GM23338 (cell line): ENCODE results near the gene COBLL1. TPM values are rescaled to one million over a fixed set of nuclear protein-coding genes. Genes with fewer than 3 reads are reported as not detected.

Experiments used
- ATAC-seq: fragments of 200-7000 bp; cut with Tn5 transposase; 3 replicates; pipeline ENCODE4 v1.9.1; 2020
- DNase-seq: peaks from one replicate; pipeline ENCODE4 v3.0.0-alpha.2; 2015; ENCODE audit warnings: low spot score
- H2AFZ ChIP-seq: fragments of 200-600 bp; sonication (generic); 2 replicates; pipeline ENCODE4 v1.8.0; 2016; ENCODE audit warnings: antibody characterized with exemption, mild to moderate bottlenecking, moderate library complexity
- H3F3A ChIP-seq: fragments of 200-600 bp; sonication (generic); replicated peaks from 2 replicates; pipeline ENCODE4 v1.8.0; 2017; ENCODE audit warnings: antibody characterized with exemption, mixed run types, low read depth
- H3K27ac ChIP-seq: fragments of 200-600 bp; sonication (generic); 2 replicates; pipeline ENCODE4 v1.6.1; 2016; ENCODE audit warnings: low read depth
- H3K27me3 ChIP-seq: fragments of 200-600 bp; sonication (generic); 2 replicates; pipeline ENCODE4 v1.8.0; 2016; ENCODE audit warnings: mild to moderate bottlenecking, mixed run types, moderate library complexity; ENCODE audit not compliant: insufficient read depth
- H3K36me3 ChIP-seq: fragments of 200-600 bp; sonication (generic); 2 replicates; pipeline ENCODE4 v1.8.0; 2016; ENCODE audit warnings: mild to moderate bottlenecking; ENCODE audit not compliant: insufficient read depth
- H3K4me1 ChIP-seq: fragments of 200-600 bp; sonication (generic); 2 replicates; pipeline ENCODE4 v1.8.0; 2016; ENCODE audit warnings: mild to moderate bottlenecking, moderate library complexity; ENCODE audit not compliant: insufficient read depth
- H3K4me2 ChIP-seq: fragments of 200-600 bp; sonication (generic); 2 replicates; pipeline ENCODE4 v1.7.1; 2017; ENCODE audit warnings: mixed run types
- H3K4me3 ChIP-seq: fragments of 200-600 bp; sonication (generic); 2 replicates; pipeline ENCODE4 v1.6.1; 2016; ENCODE audit warnings: mixed run types
- H3K79me2 ChIP-seq: fragments of 200-600 bp; sonication (generic); replicated peaks from 2 replicates; pipeline ENCODE4 v1.8.0; 2017; ENCODE audit warnings: mild to moderate bottlenecking; ENCODE audit not compliant: insufficient read depth
- H3K9me2 ChIP-seq: fragments of 200-600 bp; sonication (generic); 2 replicates; pipeline ENCODE4 v1.8.0; 2017; ENCODE audit not compliant: insufficient read depth
- H4K20me1 ChIP-seq: fragments of 200-600 bp; sonication (generic); replicated peaks from 2 replicates; pipeline ENCODE4 v1.8.0; 2017; ENCODE audit warnings: mild to moderate bottlenecking; ENCODE audit not compliant: insufficient read depth
- H3K27ac Mint-ChIP-seq: 2 replicates; pipeline ENCODE4 v1.8.0; 2020; ENCODE audit warnings: inconsistent platforms, mild to moderate bottlenecking, moderate library complexity, mixed read lengths
- H3K27me3 Mint-ChIP-seq: 3 replicates; pipeline ENCODE4 v1.8.0; 2022; ENCODE audit warnings: low read depth, mild to moderate bottlenecking, moderate library complexity, mixed read lengths, inconsistent platforms; ENCODE audit not compliant: insufficient read depth, poor library complexity
- H3K36me3 Mint-ChIP-seq: 3 replicates; pipeline ENCODE4 v1.8.0; 2021; ENCODE audit warnings: low read depth, mild to moderate bottlenecking, inconsistent platforms, moderate library complexity, mixed read lengths
- H3K4me1 Mint-ChIP-seq: 3 replicates; pipeline ENCODE4 v1.8.0; 2020; ENCODE audit warnings: mild to moderate bottlenecking, inconsistent platforms, mixed read lengths
- H3K4me3 Mint-ChIP-seq: 3 replicates; pipeline ENCODE4 v1.8.0; 2021; ENCODE audit warnings: moderate library complexity, mild to moderate bottlenecking, inconsistent platforms, mixed read lengths
- H3K9me3 Mint-ChIP-seq: 3 replicates; pipeline ENCODE4 v1.8.0; 2020; ENCODE audit warnings: moderate library complexity, mild to moderate bottlenecking, inconsistent platforms, mixed read lengths
- EZH2 ChIP-seq: fragments of 200-600 bp; sonication (generic); IDR thresholded peaks from one replicate; pipeline ENCODE4 v1.8.0; 2017; ENCODE audit warnings: antibody characterized with exemption, mild to moderate bottlenecking, low read depth; ENCODE audit not compliant: unreplicated experiment
- EZH2phosphoT487 ChIP-seq: fragments of 200-600 bp; sonication (generic); IDR thresholded peaks from one replicate; pipeline ENCODE4 v1.8.1; 2018; ENCODE audit warnings: antibody characterized with exemption; ENCODE audit not compliant: unreplicated experiment
- JUNB ChIP-seq: IDR thresholded peaks from one replicate; pipeline ENCODE4 v1.6.1; 2016; ENCODE audit warnings: antibody characterized with exemption; ENCODE audit not compliant: unreplicated experiment
- NANOG ChIP-seq: IDR thresholded peaks from 2 replicates; pipeline ENCODE4 v1.6.1; 2016; ENCODE audit warnings: antibody characterized with exemption, borderline replicate concordance
- POLR2AphosphoS5 ChIP-seq: IDR thresholded peaks from 2 replicates; pipeline ENCODE4 v1.6.1; 2016; ENCODE audit warnings: antibody characterized with exemption, low read depth
- STAT1 ChIP-seq: IDR thresholded peaks from one replicate; pipeline ENCODE4 v1.6.1; 2016; ENCODE audit warnings: antibody characterized with exemption; ENCODE audit not compliant: unreplicated experiment
- ZNF114 ChIP-seq: fragments of 250-450 bp; sonication (Bioruptor Pico); IDR thresholded peaks from 2 replicates; pipeline ENCODE4 v1.5.0; 2020; ENCODE audit warnings: mild to moderate bottlenecking, moderate library complexity
- ZNF331 ChIP-seq: fragments of 250-450 bp; sonication (Bioruptor Pico); IDR thresholded peaks from 2 replicates; pipeline ENCODE4 v1.5.0; 2020; ENCODE audit warnings: low read depth, mild to moderate bottlenecking, moderate library complexity
- polyA plus RNA-seq: library from polyadenylated mRNA; unstranded; fragments of >200 nt; fragmentation: Nextera tagmentation; extraction: Ambion mirVana; gene quantifications from 2 replicates; pipeline ENCODE4 v1.2.1, GENCODE V29; 2016
- total RNA-seq: library from RNA; depleted of rRNA; stranded (reverse); fragments of >200 nt; shearing (Covaris generic); gene quantifications from 2 replicates; pipeline ENCODE4 v1.2.3, GENCODE V29; 2014
- TF ChIP-seq, protein P1 (sequence below): IDR thresholded peaks from one replicate; pipeline ENCODE4 v1.6.1; 2018; ENCODE audit warnings: antibody characterized with exemption; ENCODE audit not compliant: unreplicated experiment
- TF ChIP-seq, protein P2 (sequence below), 2 experiments: fragments of 200-600 bp in 1 of 2; sonication (generic) in 1 of 2; conservative IDR thresholded peaks; 2 replicates each; pipeline versions ENCODE4 v1.5.1 to v1.6.1; 2016 to 2017; ENCODE audit warnings: antibody characterized with exemption in 2 of 2, low read depth in 2 of 2, mild to moderate bottlenecking in 2 of 2, moderate library complexity in 1 of 2

COBLL1 gene
- total and polyA plus RNA-seq, 2 experiments from 2014 or later = 2.9 to 7.4 TPM

DNA sequence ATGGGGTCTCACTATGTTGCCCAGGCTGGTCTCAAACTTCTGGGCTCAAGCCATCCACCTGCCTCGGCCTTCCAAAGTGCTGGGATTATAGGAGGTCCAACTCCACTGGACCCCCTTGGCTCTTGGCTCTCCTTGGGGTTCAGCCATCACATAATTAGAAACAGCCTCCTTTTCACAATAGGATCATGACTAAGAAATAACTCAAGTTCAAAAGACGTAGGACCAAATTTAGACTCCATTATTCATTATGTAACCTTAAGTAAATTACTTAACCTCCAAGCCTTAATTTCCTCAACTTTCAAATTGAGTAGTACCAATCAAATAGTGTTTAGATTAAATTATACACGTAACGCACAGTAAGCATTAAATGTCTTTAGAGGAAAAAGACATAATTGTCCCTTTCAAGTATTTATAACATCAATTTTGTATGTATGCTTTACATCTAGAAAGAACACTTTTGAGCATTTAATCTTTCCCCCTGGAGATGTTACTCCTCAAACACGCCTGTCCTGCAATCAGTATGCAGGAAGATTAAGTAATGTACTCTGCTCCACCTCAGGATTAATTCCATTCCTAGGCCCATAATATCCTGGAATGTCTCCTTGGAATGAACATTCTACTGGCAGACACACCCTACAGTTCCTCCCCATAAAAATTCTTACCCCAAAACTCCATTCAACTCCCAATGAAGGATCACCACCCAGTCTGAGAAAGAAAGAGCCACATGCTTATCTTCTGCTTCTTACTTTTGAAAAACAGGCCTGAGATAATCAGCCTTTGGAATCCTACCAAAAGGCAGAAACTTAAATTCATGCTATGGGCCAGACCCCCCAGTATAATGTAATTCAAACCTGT, 49.1 kb downstream of the COBLL1 start (continued):
- TF ChIP-seq JUNB (no peak), POLR2AphosphoS5 (no peak), EZH2phosphoT487 (no peak)
- TF ChIP-seq, protein P1, sequence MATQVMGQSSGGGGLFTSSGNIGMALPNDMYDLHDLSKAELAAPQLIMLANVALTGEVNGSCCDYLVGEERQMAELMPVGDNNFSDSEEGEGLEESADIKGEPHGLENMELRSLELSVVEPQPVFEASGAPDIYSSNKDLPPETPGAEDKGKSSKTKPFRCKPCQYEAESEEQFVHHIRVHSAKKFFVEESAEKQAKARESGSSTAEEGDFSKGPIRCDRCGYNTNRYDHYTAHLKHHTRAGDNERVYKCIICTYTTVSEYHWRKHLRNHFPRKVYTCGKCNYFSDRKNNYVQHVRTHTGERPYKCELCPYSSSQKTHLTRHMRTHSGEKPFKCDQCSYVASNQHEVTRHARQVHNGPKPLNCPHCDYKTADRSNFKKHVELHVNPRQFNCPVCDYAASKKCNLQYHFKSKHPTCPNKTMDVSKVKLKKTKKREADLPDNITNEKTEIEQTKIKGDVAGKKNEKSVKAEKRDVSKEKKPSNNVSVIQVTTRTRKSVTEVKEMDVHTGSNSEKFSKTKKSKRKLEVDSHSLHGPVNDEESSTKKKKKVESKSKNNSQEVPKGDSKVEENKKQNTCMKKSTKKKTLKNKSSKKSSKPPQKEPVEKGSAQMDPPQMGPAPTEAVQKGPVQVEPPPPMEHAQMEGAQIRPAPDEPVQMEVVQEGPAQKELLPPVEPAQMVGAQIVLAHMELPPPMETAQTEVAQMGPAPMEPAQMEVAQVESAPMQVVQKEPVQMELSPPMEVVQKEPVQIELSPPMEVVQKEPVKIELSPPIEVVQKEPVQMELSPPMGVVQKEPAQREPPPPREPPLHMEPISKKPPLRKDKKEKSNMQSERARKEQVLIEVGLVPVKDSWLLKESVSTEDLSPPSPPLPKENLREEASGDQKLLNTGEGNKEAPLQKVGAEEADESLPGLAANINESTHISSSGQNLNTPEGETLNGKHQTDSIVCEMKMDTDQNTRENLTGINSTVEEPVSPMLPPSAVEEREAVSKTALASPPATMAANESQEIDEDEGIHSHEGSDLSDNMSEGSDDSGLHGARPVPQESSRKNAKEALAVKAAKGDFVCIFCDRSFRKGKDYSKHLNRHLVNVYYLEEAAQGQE = no peak

DNA sequence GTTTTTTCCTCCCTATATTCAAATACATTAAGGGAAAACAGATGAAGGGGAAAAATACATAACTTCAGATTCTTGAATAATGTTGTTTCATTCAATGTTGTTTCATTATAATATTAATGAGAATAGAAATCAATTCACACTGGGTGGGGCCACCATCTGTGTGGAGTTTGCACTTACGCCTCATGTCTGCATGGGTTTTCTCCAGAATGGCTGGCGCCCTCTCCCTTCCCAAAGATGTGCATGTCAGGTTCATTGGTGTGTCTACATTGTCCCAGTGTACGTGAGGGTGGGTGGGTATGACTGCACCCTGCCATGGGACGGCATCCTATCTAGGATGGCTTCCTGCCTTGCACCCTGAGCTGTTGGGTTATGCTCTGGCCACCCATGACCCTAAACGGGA, 51.7 kb downstream of the COBLL1 start:
- no peak overlapping the region for H3K4me3 ChIP-seq
- H4K20me1 ChIP-seq = no peaks in the 10 kb centered on the region
- no peak for TF ChIP-seq STAT1
- TF ChIP-seq NANOG = no peak
- TF ChIP-seq, protein P1 = no peak
- TF ChIP-seq POLR2AphosphoS5 = no peak
- TF ChIP-seq ZNF331 (CRISPR knock-in tag) = no peak
- TF ChIP-seq, protein P2, sequence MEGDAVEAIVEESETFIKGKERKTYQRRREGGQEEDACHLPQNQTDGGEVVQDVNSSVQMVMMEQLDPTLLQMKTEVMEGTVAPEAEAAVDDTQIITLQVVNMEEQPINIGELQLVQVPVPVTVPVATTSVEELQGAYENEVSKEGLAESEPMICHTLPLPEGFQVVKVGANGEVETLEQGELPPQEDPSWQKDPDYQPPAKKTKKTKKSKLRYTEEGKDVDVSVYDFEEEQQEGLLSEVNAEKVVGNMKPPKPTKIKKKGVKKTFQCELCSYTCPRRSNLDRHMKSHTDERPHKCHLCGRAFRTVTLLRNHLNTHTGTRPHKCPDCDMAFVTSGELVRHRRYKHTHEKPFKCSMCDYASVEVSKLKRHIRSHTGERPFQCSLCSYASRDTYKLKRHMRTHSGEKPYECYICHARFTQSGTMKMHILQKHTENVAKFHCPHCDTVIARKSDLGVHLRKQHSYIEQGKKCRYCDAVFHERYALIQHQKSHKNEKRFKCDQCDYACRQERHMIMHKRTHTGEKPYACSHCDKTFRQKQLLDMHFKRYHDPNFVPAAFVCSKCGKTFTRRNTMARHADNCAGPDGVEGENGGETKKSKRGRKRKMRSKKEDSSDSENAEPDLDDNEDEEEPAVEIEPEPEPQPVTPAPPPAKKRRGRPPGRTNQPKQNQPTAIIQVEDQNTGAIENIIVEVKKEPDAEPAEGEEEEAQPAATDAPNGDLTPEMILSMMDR (conservative IDR thresholded peaks at IDR 0.05; ENCODE audit: low read depth in 2 of 2) = no peak
- TF ChIP-seq ZNF114 (CRISPR knock-in tag) = no peak
- TF ChIP-seq EZH2phosphoT487 = no peak
- no peak for TF ChIP-seq EZH2
- no peak for DNase-seq
- H3K36me3 Mint-ChIP-seq = no peaks in the 10 kb centered on the region
- peaks cover 14% of the 10 kb centered on the region for H3K4me1 ChIP-seq
- H3K4me2 ChIP-seq = no peak overlapping the region
- no peak overlapping the region for H2AFZ ChIP-seq
- no peaks in the 10 kb centered on the region for H3F3A ChIP-seq
- H3K9me3 Mint-ChIP-seq = no peaks in the 10 kb centered on the region
- ATAC-seq = no peak
- H3K36me3 ChIP-seq = no peaks in the 10 kb centered on the region
- H3K27me3 Mint-ChIP-seq = no peaks in the 10 kb centered on the region
- H3K4me3 Mint-ChIP-seq = no peak overlapping the region
- no peaks in the 10 kb centered on the region for H3K79me2 ChIP-seq
- H3K27me3 ChIP-seq = no peaks in the 10 kb centered on the region
- H3K4me1 Mint-ChIP-seq = peaks cover 8% of the 10 kb centered on the region; the same call in 2 of the 3 replicates
- no peak overlapping the region for H3K27ac Mint-ChIP-seq
- H3K27ac ChIP-seq = no peak overlapping the region
- no peaks in the 10 kb centered on the region for H3K9me2 ChIP-seq
